ENCODE data around the gene OPN5. TPM values are rescaled to one million over a fixed set of nuclear protein-coding genes. Genes with fewer than 3 reads are reported as not detected.
"Not testable (repeated sequence)": the region's sequence is repeated elsewhere in the genome, so short reads cannot be mapped to it uniquely, and the experiment has no call there.

OPN5 gene
- not detected in 2 replicates for total RNA-seq

GRCh38 chr6:47781732-47782131, at the start of gene OPN5:
Gene OPN5, plus strand, starts transcription at chr6:47782032. Its CDS starts 35 bp downstream, at chr6:47782067.
- H3K4me1 Mint-ChIP-seq (ENCODE audit: low read depth) = no peaks in the 10 kb centered on the region
- no peaks in the 10 kb centered on the region for H3K36me3 Mint-ChIP-seq (ENCODE audit: low read depth)
- peaks cover 16% of the 10 kb centered on the region for H3K27me3 Mint-ChIP-seq (ENCODE audit: insufficient read depth)
- H3K9me3 Mint-ChIP-seq = no peaks in the 10 kb centered on the region
- H3K4me3 Mint-ChIP-seq = no peak within 1 kb of the TSS
- DNase-seq (ENCODE audit: low spot score) = no peak
- no peak within 1 kb of the TSS for H3K27ac Mint-ChIP-seq
- intact Hi-C loops (cut with micrococcal nuclease) = loop anchor here (10.0 kb wide), 1 partner anchor 983 kb away; no protein-coding TSS in a partner anchor

- Mint-ChIP-seq H3K36me3 (ENCODE audit: low read depth) (no peaks in the 10 kb centered on the region), H3K4me1 (ENCODE audit: low read depth) (no peaks in the 10 kb centered on the region), H3K4me3 (no peak overlapping the region), H3K9me3 (no peaks in the 10 kb centered on the region), H3K27me3 (ENCODE audit: insufficient read depth) (peaks cover 11% of the 10 kb centered on the region), H3K27ac (no peak overlapping the region)
- intact Hi-C loops (cut with micrococcal nuclease) = loop anchor here (1.0 kb wide), 2 partner anchors 103 to 320 kb away; no protein-coding TSS in a partner anchor
- no peak for DNase-seq (ENCODE audit: low spot score)
These were observed 47.8 kb upstream of the OPN5 start for GRCh38 chr6:47733879-47734558.

DNA sequence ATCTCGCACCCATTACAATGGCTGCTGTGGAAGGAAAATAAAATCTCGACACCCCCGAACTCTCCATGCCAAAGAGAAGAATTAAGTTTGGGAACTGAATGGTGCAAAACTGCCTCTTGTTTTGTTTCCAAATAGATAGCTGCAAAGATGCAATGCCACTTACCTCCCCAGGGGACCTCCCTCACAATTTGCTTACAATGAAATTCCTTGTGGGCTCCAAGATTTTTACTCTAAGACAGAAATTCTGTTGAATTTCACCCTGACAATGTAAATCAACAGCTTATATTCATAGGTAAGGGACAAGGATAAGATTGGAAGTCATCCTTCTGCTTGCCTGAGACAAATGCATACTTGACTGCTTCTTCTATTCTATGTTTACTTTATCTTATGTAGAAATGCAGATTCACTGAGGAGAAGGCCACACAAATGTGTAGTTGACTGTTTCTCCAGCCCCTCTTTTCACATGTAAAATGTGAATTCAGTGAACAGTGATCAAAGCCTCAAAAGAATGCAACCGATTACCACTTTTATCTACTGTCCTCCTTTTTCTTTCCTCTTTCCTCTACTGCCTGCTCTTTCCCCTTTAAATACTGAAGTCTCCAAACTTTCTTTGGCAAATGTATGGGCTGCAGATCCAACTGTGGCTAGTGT, 46.9 kb upstream of the OPN5 start:
- H3K4me1 Mint-ChIP-seq (ENCODE audit: low read depth) = no peaks in the 10 kb centered on the region
- intact Hi-C loops (cut with micrococcal nuclease) = loop anchor here (1.0 kb wide), 2 partner anchors 104 to 321 kb away; no protein-coding TSS in a partner anchor
- no peak overlapping the region for H3K4me3 Mint-ChIP-seq
- no peaks in the 10 kb centered on the region for H3K36me3 Mint-ChIP-seq (ENCODE audit: low read depth)
- no peaks in the 10 kb centered on the region for H3K9me3 Mint-ChIP-seq
- no peak for DNase-seq (ENCODE audit: low spot score)
- no peak overlapping the region for H3K27ac Mint-ChIP-seq
- H3K27me3 Mint-ChIP-seq (ENCODE audit: insufficient read depth) = peaks cover 11% of the 10 kb centered on the region

- peaks cover 11% of the 10 kb centered on the region for H3K27me3 Mint-ChIP-seq (ENCODE audit: insufficient read depth)
- H3K4me3 Mint-ChIP-seq = no peak overlapping the region
- no peaks in the 10 kb centered on the region for H3K36me3 Mint-ChIP-seq (ENCODE audit: low read depth)
- no peak overlapping the region for H3K27ac Mint-ChIP-seq
- no peak for DNase-seq (ENCODE audit: low spot score)
- no peaks in the 10 kb centered on the region for H3K9me3 Mint-ChIP-seq
- intact Hi-C loops (cut with micrococcal nuclease) = no loop called here
- H3K4me1 Mint-ChIP-seq (ENCODE audit: low read depth) = no peaks in the 10 kb centered on the region
These were observed 45.6 kb upstream of the OPN5 start for GRCh38 chr6:47736083-47736700.

DNA sequence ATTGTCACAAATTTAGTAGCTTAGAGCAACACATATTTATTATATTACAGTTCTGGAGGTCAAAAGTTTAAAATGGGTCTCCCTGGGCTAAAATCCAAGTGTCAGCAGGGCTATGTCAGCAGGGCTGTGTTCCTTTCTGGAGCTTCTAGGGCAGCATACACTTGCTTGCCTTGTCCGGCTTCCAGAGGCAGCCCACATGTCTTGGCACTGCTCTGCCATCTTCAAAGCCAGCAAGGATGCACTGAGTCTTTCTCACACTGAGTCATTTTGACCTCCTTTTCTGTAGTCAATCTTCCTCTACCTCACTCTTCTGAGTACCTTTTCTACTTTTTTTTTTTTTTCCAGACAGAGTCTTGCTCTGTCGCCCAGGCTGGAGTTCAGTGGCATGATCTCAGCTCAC, 44.4 kb upstream of the OPN5 start:
- no peak overlapping the region for H3K4me3 Mint-ChIP-seq
- intact Hi-C loops (cut with micrococcal nuclease) = no loop called here
- H3K9me3 Mint-ChIP-seq = no peaks in the 10 kb centered on the region
- H3K27ac Mint-ChIP-seq = no peak overlapping the region
- peaks cover 10% of the 10 kb centered on the region for H3K4me1 Mint-ChIP-seq (ENCODE audit: low read depth)
- no peaks in the 10 kb centered on the region for H3K36me3 Mint-ChIP-seq (ENCODE audit: low read depth)
- DNase-seq (ENCODE audit: low spot score) = no peak
- H3K27me3 Mint-ChIP-seq (ENCODE audit: insufficient read depth) = peaks cover 15% of the 10 kb centered on the region

DNA sequence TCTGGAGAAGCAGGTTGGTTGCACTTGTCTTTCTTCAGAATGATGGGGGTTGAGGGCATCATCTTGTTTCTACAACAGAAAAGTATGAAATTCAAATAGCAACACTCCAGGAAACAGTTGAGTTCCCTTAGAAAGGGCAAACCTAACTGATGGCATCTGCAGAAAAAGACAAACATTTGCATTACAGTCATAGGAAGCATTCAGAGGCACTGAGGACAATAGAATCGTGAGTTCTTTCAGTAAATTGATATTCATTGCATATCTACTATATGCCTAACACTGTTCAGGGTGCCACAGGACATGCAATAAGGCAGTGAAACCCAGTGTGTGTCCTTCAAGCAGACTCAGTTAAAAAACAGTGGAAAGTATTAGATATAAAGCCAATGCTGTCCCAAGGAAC, 41.1 kb upstream of the OPN5 start:
- no peak for DNase-seq (ENCODE audit: low spot score)
- Mint-ChIP-seq H3K4me3 (no peak overlapping the region), H3K36me3 (ENCODE audit: low read depth) (no peaks in the 10 kb centered on the region), H3K27me3 (ENCODE audit: insufficient read depth) (peaks cover 8% of the 10 kb centered on the region), H3K9me3 (no peaks in the 10 kb centered on the region), H3K27ac (no peak overlapping the region), H3K4me1 (ENCODE audit: low read depth) (peaks cover 10% of the 10 kb centered on the region)
- intact Hi-C loops (cut with micrococcal nuclease) = no loop called here

GRCh38 chr6:47741807-47742206, 40.0 kb upstream of the OPN5 start:
- Mint-ChIP-seq H3K36me3 (ENCODE audit: low read depth) (no peaks in the 10 kb centered on the region), H3K9me3 (no peaks in the 10 kb centered on the region), H3K4me3 (no peak overlapping the region), H3K27ac (no peak overlapping the region), H3K27me3 (ENCODE audit: insufficient read depth) (peaks cover 5% of the 10 kb centered on the region), H3K4me1 (ENCODE audit: low read depth) (peaks cover 10% of the 10 kb centered on the region)
- no peak for DNase-seq (ENCODE audit: low spot score)
- intact Hi-C loops (cut with micrococcal nuclease) = no loop called here

- no peaks in the 10 kb centered on the region for H3K36me3 Mint-ChIP-seq (ENCODE audit: low read depth)
- H3K4me3 Mint-ChIP-seq = no peak overlapping the region
- no peak for DNase-seq (ENCODE audit: low spot score)
- intact Hi-C loops (cut with micrococcal nuclease) = no loop called here
- H3K9me3 Mint-ChIP-seq = no peaks in the 10 kb centered on the region
- H3K27me3 Mint-ChIP-seq (ENCODE audit: insufficient read depth) = peaks cover 4% of the 10 kb centered on the region
- peaks cover 10% of the 10 kb centered on the region for H3K4me1 Mint-ChIP-seq (ENCODE audit: low read depth)
- no peak overlapping the region for H3K27ac Mint-ChIP-seq
These were observed 38.1 kb upstream of the OPN5 start for GRCh38 chr6:47743744-47744143.

DNA sequence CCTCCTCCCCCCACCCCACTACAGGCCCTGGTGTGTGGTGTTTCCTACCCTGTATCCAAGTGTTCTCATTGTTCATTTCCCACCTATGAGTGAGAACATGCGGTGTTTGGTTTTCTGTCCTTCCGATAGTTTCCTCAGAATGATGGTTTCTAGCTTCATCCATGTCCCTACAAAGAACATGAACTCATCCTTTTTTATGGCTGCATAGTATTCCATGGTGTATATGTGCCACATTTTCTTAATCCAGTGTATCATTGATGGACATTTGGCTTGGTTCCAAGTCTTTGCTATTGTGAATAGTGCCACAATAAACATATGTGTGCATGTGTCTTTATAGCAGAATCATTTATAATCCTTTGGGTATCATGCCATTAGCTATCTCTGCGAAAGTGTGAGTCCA, 36.6 kb upstream of the OPN5 start:
- H3K4me3 Mint-ChIP-seq; intact Hi-C loops (cut with micrococcal nuclease); H3K27me3 Mint-ChIP-seq (ENCODE audit: insufficient read depth); DNase-seq (ENCODE audit: low spot score); H3K27ac Mint-ChIP-seq; H3K36me3 Mint-ChIP-seq (ENCODE audit: low read depth); H3K9me3 Mint-ChIP-seq: not testable (repeated sequence)
- H3K4me1 Mint-ChIP-seq (ENCODE audit: low read depth) = peaks cover 10% of the 10 kb centered on the region

- Mint-ChIP-seq H3K4me1 (ENCODE audit: low read depth) (no peaks in the 10 kb centered on the region), H3K27ac (no peak overlapping the region), H3K27me3 (ENCODE audit: insufficient read depth) (no peaks in the 10 kb centered on the region), H3K4me3 (no peak overlapping the region), H3K36me3 (ENCODE audit: low read depth) (no peaks in the 10 kb centered on the region), H3K9me3 (no peaks in the 10 kb centered on the region)
- no peak for DNase-seq (ENCODE audit: low spot score)
- intact Hi-C loops (cut with micrococcal nuclease) = no loop called here
These were observed 32.1 kb upstream of the OPN5 start for GRCh38 chr6:47749757-47750156.

DNA sequence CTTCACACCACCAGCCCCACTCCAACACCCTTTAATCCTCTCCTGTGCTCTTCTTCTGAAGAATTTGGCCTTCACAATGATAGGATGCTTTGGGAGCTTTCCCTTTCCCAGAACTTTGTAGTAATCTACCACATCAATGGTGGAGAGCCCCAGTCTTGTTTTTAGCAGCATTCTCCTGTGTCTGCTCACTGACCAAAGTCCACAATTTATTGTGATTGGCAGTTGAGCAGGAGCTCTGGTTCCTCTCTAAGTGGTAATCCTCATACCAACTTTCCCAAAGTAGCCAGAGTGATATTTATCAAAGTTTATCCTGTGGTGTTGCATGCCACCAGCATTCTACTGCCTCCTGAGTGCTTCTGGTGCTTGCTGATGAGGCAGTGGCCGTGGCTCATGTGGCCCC, 29.0 kb upstream of the OPN5 start:
- H3K27me3 Mint-ChIP-seq (ENCODE audit: insufficient read depth) = no peaks in the 10 kb centered on the region
- no peaks in the 10 kb centered on the region for H3K36me3 Mint-ChIP-seq (ENCODE audit: low read depth)
- DNase-seq (ENCODE audit: low spot score) = no peak
- no peak overlapping the region for H3K27ac Mint-ChIP-seq
- no peak overlapping the region for H3K4me3 Mint-ChIP-seq
- no peaks in the 10 kb centered on the region for H3K9me3 Mint-ChIP-seq
- H3K4me1 Mint-ChIP-seq (ENCODE audit: low read depth) = no peaks in the 10 kb centered on the region
- intact Hi-C loops (cut with micrococcal nuclease) = no loop called here

- intact Hi-C loops (cut with micrococcal nuclease) = no loop called here
- Mint-ChIP-seq H3K36me3 (ENCODE audit: low read depth) (no peaks in the 10 kb centered on the region), H3K27ac (no peak overlapping the region), H3K27me3 (ENCODE audit: insufficient read depth) (no peaks in the 10 kb centered on the region), H3K4me1 (ENCODE audit: low read depth) (no peaks in the 10 kb centered on the region), H3K4me3 (no peak overlapping the region), H3K9me3 (no peaks in the 10 kb centered on the region)
- no peak for DNase-seq (ENCODE audit: low spot score)
These were observed 22.5 kb upstream of the OPN5 start for GRCh38 chr6:47759364-47759763.

DNA sequence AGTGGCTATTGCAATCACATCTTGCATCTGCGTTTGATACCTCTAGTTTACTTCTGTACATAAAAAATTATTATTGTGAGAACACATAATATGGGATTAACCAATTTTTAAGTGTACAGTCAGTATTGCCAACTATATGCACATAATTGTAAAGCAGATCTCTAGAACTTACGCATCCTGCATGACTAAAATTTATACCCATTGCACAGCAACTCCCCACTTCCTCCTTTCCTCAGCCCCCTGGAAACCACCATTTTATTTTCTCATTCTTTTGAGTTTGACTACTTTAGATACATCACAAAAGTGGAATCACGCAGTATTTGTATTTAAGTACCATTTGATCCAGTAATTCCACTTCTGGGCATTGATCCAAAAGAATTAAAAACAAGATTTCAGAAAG, 19.3 kb upstream of the OPN5 start:
- DNase-seq (ENCODE audit: low spot score) = no peak
- Mint-ChIP-seq H3K9me3 (no peaks in the 10 kb centered on the region), H3K27ac (no peak overlapping the region), H3K36me3 (ENCODE audit: low read depth) (no peaks in the 10 kb centered on the region), H3K4me3 (no peak overlapping the region), H3K4me1 (ENCODE audit: low read depth) (no peaks in the 10 kb centered on the region), H3K27me3 (ENCODE audit: insufficient read depth) (no peaks in the 10 kb centered on the region)
- intact Hi-C loops (cut with micrococcal nuclease) = no loop called here
